IMR-90 (cell line): ENCODE measurements around the gene STAP2. TPM values are rescaled to one million over a fixed set of nuclear protein-coding genes. Genes with fewer than 3 reads are reported as not detected.

Experiments
- ATAC-seq: fragments of 200-7000 bp; cut with Tn5 transposase; 2 replicates; pipeline ENCODE4 v1.9.1; 2020; ENCODE audit warnings: low read depth, mild to moderate bottlenecking, moderate library complexity
- BruUV-seq: library from RNA; stranded (reverse); fragments of 400-500 nt; replicated peaks from 2 replicates; lab custom pipeline; 2021; lab: Mats Ljungman, UMichigan
- CTCF ChIA-PET: fragments of 300-600 bp; formaldehyde crosslinking; extraction: SDS; loops from one replicate; lab custom pipeline; 2021; ENCODE audit warnings: antibody characterized with exemption; lab: Yijun Ruan, JAX
- POLR2A ChIA-PET: fragments of 300-600 bp; sonication (Branson Sonifier 250); formaldehyde crosslinking; loops from one replicate; lab custom pipeline; 2022; ENCODE audit warnings: antibody characterized with exemption; ENCODE audit not compliant: unreplicated experiment; lab: Charles Lee
- DNase-seq: peaks from one replicate; pipeline ENCODE4 v3.0.0; 2013
- H2AFZ ChIP-seq: replicated peaks from 2 replicates; pipeline ENCODE3; 2013; ENCODE audit warnings: low read length, mild to moderate bottlenecking; ENCODE audit not compliant: poor library complexity
- H2AK5ac ChIP-seq: 2 replicates; pipeline ENCODE4 v1.6.1; 2013; ENCODE audit warnings: low read depth, low read length, inconsistent platforms
- H2AK9ac ChIP-seq: replicated peaks from 2 replicates; pipeline ENCODE3; 2013; ENCODE audit warnings: mild to moderate bottlenecking, low read depth, low read length, moderate library complexity; ENCODE audit not compliant: poor library complexity
- H2BK120ac ChIP-seq: 2 replicates; pipeline ENCODE4 v1.6.1; 2013; ENCODE audit warnings: low read depth, low read length, inconsistent platforms
- H2BK15ac ChIP-seq: 3 replicates; pipeline ENCODE4 v1.6.1; 2013; ENCODE audit warnings: low read depth, low read length, inconsistent platforms
- H2BK20ac ChIP-seq: 2 replicates; pipeline ENCODE4 v1.6.1; 2013; ENCODE audit warnings: low read depth, mild to moderate bottlenecking, inconsistent platforms, low read length, moderate library complexity
- H2BK5ac ChIP-seq: 2 replicates; pipeline ENCODE4 v1.6.1; 2013; ENCODE audit warnings: mild to moderate bottlenecking, low read depth, low read length, inconsistent platforms; ENCODE audit not compliant: poor library complexity, severe bottlenecking
- H3K14ac ChIP-seq: replicated peaks from 2 replicates; pipeline ENCODE4 v1.6.1; 2013; ENCODE audit warnings: low read depth, low read length, inconsistent platforms
- H3K18ac ChIP-seq: 2 replicates; pipeline ENCODE4 v1.6.1; 2013; ENCODE audit warnings: low read depth, low read length, control low read depth
- H3K23ac ChIP-seq: 2 replicates; pipeline ENCODE4 v1.6.1; 2013; ENCODE audit warnings: low read depth, low read length, inconsistent platforms
- H3K27ac ChIP-seq: 2 replicates; pipeline ENCODE4 v1.5.1; 2013; ENCODE audit warnings: mild to moderate bottlenecking, control low read depth, low read length; ENCODE audit not compliant: insufficient read depth
- H3K27me3 ChIP-seq: 2 replicates; pipeline ENCODE4 v1.6.1; 2013; ENCODE audit warnings: low read length; ENCODE audit not compliant: control insufficient read depth, insufficient read depth
- H3K36me3 ChIP-seq: 2 replicates; pipeline ENCODE4 v1.6.1; 2013; ENCODE audit warnings: low read length, mixed read lengths; ENCODE audit not compliant: control insufficient read depth, insufficient read depth
- H3K4ac ChIP-seq: 2 replicates; pipeline ENCODE4 v1.6.1; 2013; ENCODE audit warnings: low read depth, low read length, inconsistent platforms
- H3K4me1 ChIP-seq: 2 replicates; pipeline ENCODE4 v1.6.1; 2013; ENCODE audit warnings: low read length, mixed read lengths; ENCODE audit not compliant: control insufficient read depth, insufficient read depth
- H3K4me2 ChIP-seq: 2 replicates; pipeline ENCODE4 v1.6.1; 2013; ENCODE audit warnings: low read depth, mild to moderate bottlenecking, control low read depth, low read length, moderate library complexity
- H3K4me3 ChIP-seq: 2 replicates; pipeline ENCODE4 v1.5.1; 2013; ENCODE audit warnings: low read depth, mild to moderate bottlenecking, control low read depth, low read length, moderate library complexity; ENCODE audit not compliant: insufficient read depth
- H3K56ac ChIP-seq: 2 replicates; pipeline ENCODE4 v1.6.1; 2013; ENCODE audit warnings: low read length, inconsistent platforms; ENCODE audit not compliant: insufficient read depth; ENCODE audit errors: extremely low read depth
- H3K79me1 ChIP-seq, 2 experiments: 2 replicates each; pipeline ENCODE4 v1.6.1; 2013; ENCODE audit warnings: low read length in 2 of 2, inconsistent platforms in 1 of 2, low read depth in 1 of 2
- H3K9ac ChIP-seq: 2 replicates; pipeline ENCODE4 v1.6.1; 2013; ENCODE audit warnings: low read depth, low read length, control low read depth
- H3K9me1 ChIP-seq: 2 replicates; pipeline ENCODE4 v1.6.1; 2013; ENCODE audit warnings: low read length, inconsistent platforms; ENCODE audit not compliant: insufficient read depth
- H3K9me3 ChIP-seq: 2 replicates; pipeline ENCODE4 v1.6.1; 2013; ENCODE audit warnings: low read length; ENCODE audit not compliant: control insufficient read depth, insufficient read depth
- H4K20me1 ChIP-seq: 2 replicates; pipeline ENCODE4 v1.6.1; 2013; ENCODE audit warnings: low read length, inconsistent platforms; ENCODE audit not compliant: insufficient read depth
- H4K5ac ChIP-seq: 2 replicates; pipeline ENCODE4 v1.6.1; 2013; ENCODE audit warnings: mild to moderate bottlenecking, low read depth, low read length, control low read depth
- H4K8ac ChIP-seq, 2 experiments: 2 replicates each; pipeline ENCODE4 v1.6.1; 2013; ENCODE audit warnings: low read depth in 2 of 2, low read length in 2 of 2, control low read depth in 1 of 2, inconsistent platforms in 1 of 2
- H4K91ac ChIP-seq: 2 replicates; pipeline ENCODE4 v1.6.1; 2013; ENCODE audit warnings: low read depth, low read length, inconsistent platforms; ENCODE audit not compliant: insufficient read depth
- FOS ChIP-seq: fragments of 150-350 bp; IDR thresholded peaks from 2 replicates; pipeline ENCODE4 v1.6.1; 2016; ENCODE audit warnings: low read depth, low read length
- MAZ ChIP-seq: IDR thresholded peaks from 2 replicates; pipeline ENCODE4 v1.6.1; 2012; ENCODE audit warnings: low read depth, mild to moderate bottlenecking, low read length, improper control_type of control experiment, moderate library complexity, borderline replicate concordance
- MXI1 ChIP-seq: IDR thresholded peaks from 2 replicates; pipeline ENCODE4 v1.6.1; 2012; ENCODE audit warnings: low read depth, mild to moderate bottlenecking, low read length, moderate library complexity, borderline replicate concordance
- NFE2L2 ChIP-seq: fragments of 150-350 bp; IDR thresholded peaks from 2 replicates; pipeline ENCODE4 v1.6.1; 2016; ENCODE audit warnings: low read depth, mild to moderate bottlenecking, low read length
- POLR2A ChIP-seq: IDR thresholded peaks from 2 replicates; pipeline ENCODE4 v1.6.1; 2012; ENCODE audit warnings: mild to moderate bottlenecking, low read depth, low read length
- SMC3 ChIP-seq: fragments of 150-350 bp; IDR thresholded peaks from 2 replicates; pipeline ENCODE4 v1.6.1; 2016; ENCODE audit warnings: low read depth, mild to moderate bottlenecking, antibody characterized with exemption, low read length, moderate library complexity
- WGBS, 2 experiments: methylation state at CpG; one replicate each; pipeline versions ENCODE4 v1.1.5 to v1.1.7; 2013; ENCODE audit warnings: missing lambda C conversion rate in 2 of 2; ENCODE audit not compliant: insufficient read length in 1 of 2; ENCODE audit errors: extremely low coverage in 2 of 2; 5-methylcytosine and 5-hydroxymethylcytosine counted together
- dilution Hi-C: fragments of 300-500 bp; cut with HindIII; formaldehyde crosslinking; loops from one replicate; pipeline ENCODE4 v1.14.3; 2018; ENCODE audit warnings: low sequenced_read_pairs; ENCODE audit not compliant: unreplicated experiment
- in situ Hi-C: fragments of 300-500 bp; cut with MboI; formaldehyde crosslinking; loops from 3 replicates; pipeline ENCODE4 v1.14.3; 2019; ENCODE audit warnings: low sequenced_read_pairs, inconsistent platforms, mixed read lengths
- intact Hi-C: fragments of 100-400 bp; cut with micrococcal nuclease; formaldehyde crosslinking; loops from 2 replicates; pipeline ENCODE4 v1.10.0; 2022
- polyA plus RNA-seq, 3 experiments: library from polyadenylated mRNA; depleted of rRNA; stranded (reverse); fragments of >200 nt; gene quantifications; 2 replicates each; pipeline ENCODE4 v1.2.3, GENCODE V29; 2012; ENCODE audit warnings: low replicate concordance in 1 of 3
- total RNA-seq: library from RNA; depleted of rRNA; stranded (reverse); fragments of >200 nt; gene quantifications from 2 replicates; pipeline ENCODE4 v1.2.3, GENCODE V29; 2012

The STAP2 gene
- total and polyA plus RNA-seq, 2 of the 4 experiments (the other 2 are of a cell fraction) = 1.3 to 3.4 TPM

- no peak overlapping the region for H3K14ac ChIP-seq
- H2AFZ ChIP-seq = no peak overlapping the region
- in situ Hi-C loops (no loop called here), dilution Hi-C loops (no loop called here), intact Hi-C loops (no loop called here)
- H2BK15ac ChIP-seq = no peak overlapping the region
- H3K9me3 ChIP-seq = no peaks in the 10 kb centered on the region
- H3K4ac ChIP-seq = no peak overlapping the region
- H2AK5ac ChIP-seq = no peak overlapping the region
- H3K27me3 ChIP-seq = peaks cover 16% of the 10 kb centered on the region
- no peak overlapping the region for H4K8ac ChIP-seq
- DNase-seq (no peak), ATAC-seq (no peak)
- H3K4me3 ChIP-seq = no peak overlapping the region
- no peaks in the 10 kb centered on the region for H3K79me1 ChIP-seq
- TF ChIP-seq SMC3 (no peak), MXI1 (no peak), FOS (no peak), NFE2L2 (no peak), POLR2A (no peak), MAZ (no peak)
- H3K4me2 ChIP-seq = no peak overlapping the region
- H3K56ac ChIP-seq = no peak overlapping the region
- no peak overlapping the region for H3K18ac ChIP-seq
- no peak overlapping the region for H3K27ac ChIP-seq
- H4K91ac ChIP-seq = no peak overlapping the region
- no TSS peak for BruUV-seq
- H3K9ac ChIP-seq = no peak overlapping the region
- H3K36me3 ChIP-seq = no peaks in the 10 kb centered on the region
- ChIA-PET POLR2A (no interaction called here), CTCF (no interaction called here)
- no peak overlapping the region for H4K5ac ChIP-seq
- H3K23ac ChIP-seq = no peak overlapping the region
- no peak overlapping the region for H2BK5ac ChIP-seq
- H3K9me1 ChIP-seq = no peaks in the 10 kb centered on the region
- no peak overlapping the region for H2BK120ac ChIP-seq
- no peak overlapping the region for H2BK20ac ChIP-seq
- no peaks in the 10 kb centered on the region for H4K20me1 ChIP-seq
- H2AK9ac ChIP-seq = no peak overlapping the region
- H3K4me1 ChIP-seq = peaks cover 3% of the 10 kb centered on the region; the same call in 1 of the 2 replicates
- 10% methylated on average over 2 of the region's 10 CpGs; no CpG with 5 or more reads in 1 of the 2 experiments for WGBS, 2 experiments
These were observed 44.2 kb downstream of the STAP2 start for GRCh38 chr19:4294389-4294788.
